Muscle of leg (tissue), 11 donors: ENCODE data around the gene TXNDC17. TPM values are rescaled to one million over a fixed set of nuclear protein-coding genes. Genes with fewer than 3 reads are reported as not detected.
"Not testable (repeated sequence)": the region's sequence is repeated elsewhere in the genome, so short reads cannot be mapped to it uniquely, and the experiment has no call there.

Source experiments
- DNase-seq: peaks from one replicate; pipeline ENCODE4 v3.0.0; 2013
- H3K27ac ChIP-seq: one replicate; pipeline ENCODE4 v1.5.1; 2013; ENCODE audit warnings: mild to moderate bottlenecking, low read length, control low read depth
- H3K27me3 ChIP-seq: one replicate; pipeline ENCODE4 v1.6.1; 2013; ENCODE audit warnings: low read length; ENCODE audit not compliant: control insufficient read depth, insufficient read depth
- H3K36me3 ChIP-seq: one replicate; pipeline ENCODE4 v1.6.1; 2013; ENCODE audit warnings: low read length; ENCODE audit not compliant: control insufficient read depth, insufficient read depth
- H3K4me1 ChIP-seq: one replicate; pipeline ENCODE4 v1.6.1; 2013; ENCODE audit warnings: low read length; ENCODE audit not compliant: control insufficient read depth, insufficient read depth
- H3K4me3 ChIP-seq: one replicate; pipeline ENCODE4 v1.5.1; 2013; ENCODE audit warnings: low read length, control low read depth
- H3K9me3 ChIP-seq: replicated peaks from 2 replicates; pipeline ENCODE4 v1.6.1; 2013; ENCODE audit warnings: low read depth, low read length; ENCODE audit not compliant: control insufficient read depth
- WGBS: methylation state at CpG from one replicate; pipeline ENCODE4 v1.1.5; 2013; ENCODE audit warnings: missing lambda C conversion rate; ENCODE audit not compliant: insufficient coverage; 5-methylcytosine and 5-hydroxymethylcytosine counted together
- polyA plus RNA-seq, 8 donors: library from polyadenylated mRNA; unstranded; fragments of 120-200 nt; gene quantifications; one replicate each; pipeline versions ENCODE4 v1.2.1 to v1.2.3, GENCODE V29; 2013; ENCODE audit warnings: inconsistent platforms in 1 of 8, low replicate concordance in 1 of 8; ENCODE audit not compliant: insufficient read length in 8 of 8, insufficient read depth in 1 of 8
- total RNA-seq: library from RNA; stranded (reverse); fragments of 120-200 nt; gene quantifications from one replicate; pipeline ENCODE4 v1.2.4, GENCODE V29; 2013

The TXNDC17 gene
- total and polyA plus RNA-seq, 9 donors: 51.7 to 72.0 (median 65.7) TPM

DNA sequence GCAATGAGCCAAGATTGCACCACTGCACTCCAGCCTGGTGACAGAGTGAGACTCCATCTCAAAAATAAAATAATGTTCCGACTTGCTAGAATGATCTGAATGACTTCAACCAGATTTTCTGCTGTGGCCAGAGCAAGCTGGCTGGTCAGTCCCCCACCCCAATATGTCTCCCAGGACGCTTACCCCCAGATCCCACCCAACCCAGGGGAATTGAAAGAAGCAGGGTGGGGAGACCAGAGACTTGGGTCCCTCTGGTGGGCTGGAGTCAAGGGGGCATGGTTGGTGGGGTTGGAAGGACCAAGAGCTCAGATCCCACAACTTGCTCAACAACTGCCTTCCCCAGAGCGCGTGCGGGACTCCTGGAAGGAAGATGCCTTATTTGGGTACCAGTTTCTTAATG lies 17.6 kb downstream of the TXNDC17 start:
- not testable (repeated sequence) for H3K9me3 ChIP-seq, H3K4me3 ChIP-seq, H3K36me3 ChIP-seq, DNase-seq, H3K27ac ChIP-seq
- peaks cover 52% of the 10 kb centered on the region for H3K27me3 ChIP-seq
- peaks cover 12% of the 10 kb centered on the region for H3K4me1 ChIP-seq
- no CpG with 5 or more reads among the region's 5 CpGs for WGBS

DNA sequence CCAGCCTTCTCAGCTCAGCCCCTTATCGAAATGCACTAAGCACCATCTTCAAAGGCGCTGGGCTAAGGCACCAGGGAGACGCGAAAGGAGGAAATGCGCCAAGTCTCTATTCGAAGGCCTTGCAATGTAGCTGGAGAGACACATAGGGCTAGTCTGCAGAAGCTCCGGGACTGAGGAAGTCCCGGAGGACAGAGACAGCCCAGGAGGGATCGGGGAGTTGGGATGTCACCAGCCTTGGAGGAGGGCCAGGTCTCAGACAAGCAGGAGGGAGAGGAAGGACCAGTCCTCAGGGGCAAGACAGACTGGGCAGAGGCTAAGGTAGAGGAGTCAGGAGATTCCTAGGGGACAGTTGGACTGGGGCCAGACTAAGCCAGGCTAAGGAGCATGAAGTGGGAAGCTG lies 19.2 kb downstream of the TXNDC17 start:
- Histone ChIP-seq H3K36me3 (no peaks in the 10 kb centered on the region), H3K27me3 (peaks cover 40% of the 10 kb centered on the region), H3K4me3 (no peak overlapping the region), H3K4me1 (peaks cover 2% of the 10 kb centered on the region), H3K9me3 (no peaks in the 10 kb centered on the region), H3K27ac (no peak overlapping the region)
- WGBS: 75% methylated on average over 9 of the region's 9 CpGs
- no peak for DNase-seq

- DNase-seq: peak; percentile 27
- Histone ChIP-seq H3K9me3 (no peaks in the 10 kb centered on the region), H3K36me3 (no peaks in the 10 kb centered on the region), H3K27ac (no peak overlapping the region), H3K4me3 (no peak overlapping the region), H3K4me1 (no peaks in the 10 kb centered on the region), H3K27me3 (peaks cover 34% of the 10 kb centered on the region)
- WGBS: 48% methylated on average over 8 of the region's 11 CpGs
Observed at GRCh38 chr17:6660805-6661463, 20.1 kb downstream of the TXNDC17 start.

DNA sequence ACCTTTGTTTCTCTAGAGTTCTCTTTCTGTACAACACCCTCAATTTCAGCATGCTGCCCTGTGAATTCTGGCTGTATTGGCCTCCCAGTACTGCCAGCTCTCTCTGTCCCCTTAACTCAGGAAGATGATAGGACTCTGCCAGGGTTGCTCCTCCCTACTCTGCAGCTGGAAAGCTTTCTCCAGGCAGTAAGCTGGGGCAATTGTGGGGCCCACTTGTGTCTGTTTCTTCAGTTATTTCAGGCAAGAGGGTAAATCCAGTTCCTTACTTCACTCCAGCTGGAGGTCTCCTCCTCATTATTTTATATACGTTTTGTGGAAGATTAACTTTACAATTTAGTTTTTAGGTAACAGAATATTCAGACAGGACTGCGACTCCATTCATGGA lies 20.6 kb downstream of the TXNDC17 start:
- no CpG with 5 or more reads among the region's 2 CpGs for WGBS
- H3K27ac ChIP-seq: no peak overlapping the region
- no peaks in the 10 kb centered on the region for H3K36me3 ChIP-seq
- H3K4me1 ChIP-seq: no peaks in the 10 kb centered on the region
- peaks cover 30% of the 10 kb centered on the region for H3K27me3 ChIP-seq
- H3K4me3 ChIP-seq: no peak overlapping the region
- no peaks in the 10 kb centered on the region for H3K9me3 ChIP-seq
- no peak for DNase-seq

GRCh38 chr17:6663200-6663599 lies 22.3 kb downstream of the TXNDC17 start:
- WGBS: 88% methylated on average over 9 of the region's 14 CpGs
- H3K4me3 ChIP-seq, H3K4me1 ChIP-seq, H3K9me3 ChIP-seq, H3K36me3 ChIP-seq, DNase-seq, H3K27ac ChIP-seq: not testable (repeated sequence)
- H3K27me3 ChIP-seq: peaks cover 23% of the 10 kb centered on the region

DNA sequence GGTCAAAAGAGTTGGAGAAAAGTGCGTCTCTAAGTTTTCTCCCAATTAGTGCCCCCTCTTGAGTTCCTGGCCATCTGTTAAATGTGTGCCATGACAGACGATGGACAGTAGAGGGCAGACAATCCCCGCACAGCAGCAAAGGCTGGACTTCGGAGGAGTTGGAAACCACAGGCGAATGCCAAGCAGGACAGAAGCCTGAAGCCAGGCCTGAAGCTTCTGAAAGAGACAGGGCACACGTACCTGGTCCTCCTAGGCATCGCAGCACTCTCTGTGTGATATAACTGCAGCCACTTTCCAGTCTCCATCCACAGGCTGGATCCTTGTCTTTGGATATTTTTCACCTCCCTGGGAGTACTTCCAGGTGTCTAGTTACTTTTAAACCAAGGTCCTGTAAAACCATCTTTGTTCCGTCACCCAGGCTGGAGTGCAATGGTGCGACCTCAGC lies 25.2 kb downstream of the TXNDC17 start:
- peak; percentile 86 for DNase-seq
- no peaks in the 10 kb centered on the region for H3K36me3 ChIP-seq
- H3K4me3 ChIP-seq: no peak overlapping the region
- H3K27ac ChIP-seq: no peak overlapping the region
- H3K4me1 ChIP-seq: no peaks in the 10 kb centered on the region
- WGBS: 22% methylated on average over 9 of the region's 9 CpGs
- H3K27me3 ChIP-seq: peaks cover 24% of the 10 kb centered on the region
- H3K9me3 ChIP-seq: no peaks in the 10 kb centered on the region

DNA sequence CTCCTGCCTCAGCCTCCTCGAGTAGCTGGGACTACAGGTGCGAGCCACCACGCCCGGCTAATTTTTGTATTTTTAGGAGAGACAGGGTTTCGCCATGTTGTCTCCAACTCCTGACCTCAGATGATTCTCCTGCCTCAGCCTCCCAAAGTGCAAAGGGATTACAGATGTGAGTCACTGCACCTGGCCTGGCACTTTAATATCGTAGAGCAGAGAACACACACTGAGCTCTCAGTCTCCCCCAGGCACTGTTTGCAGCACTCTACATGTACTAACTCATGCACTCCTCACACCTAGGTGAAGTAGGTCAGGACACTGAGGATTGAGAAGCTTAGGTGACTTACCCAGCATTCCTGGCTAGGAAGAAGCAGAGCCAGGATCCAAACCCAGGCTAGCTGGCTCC lies 25.7 kb downstream of the TXNDC17 start:
- no peaks in the 10 kb centered on the region for H3K9me3 ChIP-seq
- no peak overlapping the region for H3K27ac ChIP-seq
- WGBS: 91% methylated on average over 4 of the region's 6 CpGs
- DNase-seq: no peak
- no peaks in the 10 kb centered on the region for H3K36me3 ChIP-seq
- H3K4me1 ChIP-seq: no peaks in the 10 kb centered on the region
- H3K27me3 ChIP-seq: peaks cover 23% of the 10 kb centered on the region
- no peak overlapping the region for H3K4me3 ChIP-seq

DNA sequence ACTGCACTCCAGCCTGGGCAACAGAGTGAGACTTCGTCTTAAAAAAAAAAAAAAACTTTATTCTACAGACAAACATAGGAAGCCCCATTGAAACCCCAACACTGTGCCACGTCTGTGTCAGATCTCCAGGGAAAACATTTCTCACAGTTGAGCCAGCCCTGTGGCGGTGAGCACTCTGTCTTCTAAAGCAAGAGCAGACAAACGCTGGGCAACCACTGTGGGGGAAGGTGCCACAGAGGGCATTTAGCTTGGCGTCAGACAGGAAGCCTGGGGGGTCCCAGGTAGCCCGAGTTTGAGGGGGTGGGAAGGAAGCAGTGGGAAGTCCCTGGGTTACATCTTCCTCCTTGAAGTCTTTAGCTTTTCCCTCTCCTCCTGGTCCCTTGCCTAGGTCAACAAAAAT lies 26.7 kb downstream of the TXNDC17 start:
- Histone ChIP-seq H3K27me3 (peaks cover 19% of the 10 kb centered on the region), H3K4me3 (no peak overlapping the region), H3K4me1 (no peaks in the 10 kb centered on the region), H3K27ac (no peak overlapping the region), H3K9me3 (no peaks in the 10 kb centered on the region), H3K36me3 (no peaks in the 10 kb centered on the region)
- DNase-seq: no peak
- 67% methylated on average over 4 of the region's 6 CpGs for WGBS

DNA sequence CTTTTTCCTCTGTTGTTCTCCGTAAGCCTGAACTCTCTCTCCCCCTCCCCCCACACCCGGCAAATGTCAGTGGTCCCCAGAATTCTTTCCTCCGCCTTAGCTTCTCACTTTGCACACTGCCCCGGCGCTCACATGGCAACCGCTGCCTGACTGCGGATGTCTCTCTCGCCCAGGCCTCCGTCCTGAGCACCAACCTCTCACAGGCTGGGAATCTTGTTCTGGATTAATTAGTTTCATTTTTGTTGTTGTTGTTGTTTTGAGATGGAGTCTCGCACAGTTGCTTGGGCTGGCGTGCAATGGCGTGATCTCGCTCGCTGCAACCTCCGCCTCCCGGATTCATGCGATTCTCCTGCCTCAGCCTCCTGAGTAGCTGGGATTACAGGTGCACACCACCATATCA lies 27.4 kb downstream of the TXNDC17 start:
- Histone ChIP-seq H3K27me3 (peaks cover 19% of the 10 kb centered on the region), H3K36me3 (no peaks in the 10 kb centered on the region), H3K4me1 (no peaks in the 10 kb centered on the region), H3K9me3 (no peaks in the 10 kb centered on the region), H3K4me3 (no peak overlapping the region), H3K27ac (no peak overlapping the region)
- DNase-seq: no peak
- 26% methylated on average over 3 of the region's 17 CpGs for WGBS

DNA sequence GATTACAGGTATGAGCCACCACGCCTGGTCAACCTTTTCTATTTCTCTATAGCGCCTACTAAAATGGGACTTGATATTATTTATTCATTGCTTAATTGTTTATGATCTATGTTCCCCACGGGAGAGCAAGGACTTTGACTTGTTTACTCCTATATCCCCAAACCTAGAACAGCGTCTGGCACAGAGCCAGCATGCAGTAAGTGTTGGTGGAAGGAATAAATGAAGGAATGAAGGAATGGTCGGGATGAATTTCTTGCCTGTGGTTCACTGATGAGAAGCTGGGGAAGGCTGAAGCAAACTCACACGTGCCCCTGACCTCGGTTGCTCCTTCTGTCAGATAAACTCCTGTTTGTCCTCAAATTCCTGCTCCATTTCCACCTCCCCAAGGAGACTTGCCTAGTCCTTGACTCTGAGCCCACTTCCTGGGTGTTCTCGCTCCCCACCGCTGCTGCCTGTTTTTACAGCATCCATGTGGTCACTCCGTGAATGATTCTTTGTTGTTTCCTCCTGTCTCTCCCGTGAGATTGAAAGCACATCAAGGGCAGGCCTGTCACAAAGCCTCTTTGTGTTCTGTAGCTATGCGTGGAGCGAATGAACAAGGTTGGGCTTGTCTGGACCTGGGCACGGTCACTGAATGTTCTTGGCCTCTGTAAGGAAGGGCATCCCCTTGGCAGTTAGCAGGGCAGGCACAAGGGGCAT lies 28.0 kb downstream of the TXNDC17 start:
- Histone ChIP-seq H3K36me3 (no peaks in the 10 kb centered on the region), H3K4me3 (no peak overlapping the region), H3K27me3 (peaks cover 19% of the 10 kb centered on the region), H3K9me3 (no peaks in the 10 kb centered on the region), H3K27ac (no peak overlapping the region), H3K4me1 (no peaks in the 10 kb centered on the region)
- DNase-seq: no peak
- WGBS: 72% methylated on average over 9 of the region's 14 CpGs
